Kidney (tissue), 14 donors: ENCODE measurements around the gene CCDC138. TPM values are rescaled to one million over a fixed set of nuclear protein-coding genes. Genes with fewer than 3 reads are reported as not detected.

Experiments used
- DNase-seq, 5 donors: peaks; one replicate each; pipeline ENCODE4 v3.0.0-alpha.2; 2013 to 2020
- FAIRE-seq: peaks from 2 replicates; lab custom pipeline; 2012; peaks lifted over from hg19 to GRCh38; lab: Jason Lieb, UNC
- H3K27ac ChIP-seq, 2 donors: one replicate each; pipeline ENCODE4 v1.7.0; 2013; ENCODE audit warnings: low read depth in 2 of 2, low read length in 2 of 2, inconsistent platforms in 1 of 2
- H3K27me3 ChIP-seq: one replicate; pipeline ENCODE4 v1.7.1; 2013; ENCODE audit warnings: low read length, inconsistent platforms; ENCODE audit not compliant: control insufficient read depth, insufficient read depth
- H3K36me3 ChIP-seq, 3 donors: one replicate each; pipeline versions ENCODE4 v1.7.0 to v1.7.1; 2013; ENCODE audit warnings: low read length in 3 of 3, control low read depth in 1 of 3, inconsistent platforms in 1 of 3; ENCODE audit not compliant: insufficient read depth in 3 of 3, control insufficient read depth in 2 of 3
- H3K4me1 ChIP-seq, 3 donors: one replicate each; pipeline versions ENCODE4 v1.7.0 to v1.7.1; 2013; ENCODE audit warnings: low read length in 3 of 3, inconsistent platforms in 1 of 3, low read depth in 1 of 3; ENCODE audit not compliant: control insufficient read depth in 2 of 3, insufficient read depth in 2 of 3
- H3K4me3 ChIP-seq, 3 donors: one replicate each; pipeline versions ENCODE4 v1.7.0 to v1.8.1; 2013; ENCODE audit warnings: low read length in 3 of 3, control low read depth in 1 of 3, inconsistent platforms in 1 of 3
- H3K9ac ChIP-seq, 3 donors: one replicate each; pipeline versions ENCODE4 v1.7.0 to v1.7.1; 2013; ENCODE audit warnings: low read length in 3 of 3, control low read depth in 1 of 3, inconsistent platforms in 1 of 3
- H3K9me3 ChIP-seq, 3 donors: one replicate each; pipeline versions ENCODE4 v1.7.0 to v1.7.1; 2013; ENCODE audit warnings: low read length in 3 of 3, control low read depth in 1 of 3, inconsistent platforms in 1 of 3; ENCODE audit not compliant: control insufficient read depth in 2 of 3, insufficient read depth in 1 of 3
- CTCF ChIP-seq: IDR thresholded peaks from 3 replicates; pipeline ENCODE4 v1.5.1; 2012; ENCODE audit warnings: mild to moderate bottlenecking, moderate library complexity, borderline replicate concordance; ENCODE audit not compliant: insufficient read depth; ENCODE audit errors: extremely low read depth
- intact Hi-C: fragments of 100-400 bp; cut with DNase I; formaldehyde crosslinking; loops from one replicate; pipeline ENCODE4 v1.11.1; 2022
- polyA plus RNA-seq: library from polyadenylated mRNA; stranded (reverse); fragments of 350-450 nt; fragmentation: Illumina TruSeq; extraction: RNeasy Lipid Tissue Mini Kit (QIAGEN cat#74804); gene quantifications from one replicate; pipeline ENCODE4 v1.2.3, GENCODE V29; 2014; ENCODE audit warnings: low read depth, low replicate concordance; ENCODE audit not compliant: insufficient read depth
- total RNA-seq: library from RNA; stranded (reverse); fragmentation: NEBNext Ultra II Directional; extraction: Animal tissue kit (Norgen Biotek cat#: 25700); gene quantifications from one replicate; pipeline ENCODE4 v1.2.1, GENCODE V29; 2021
- donor health status: control.
- donor health status: control.
- donor health status: control.
- donor health status: control.
- donor health status: control.
- donor health status: DM: yes; HTN: yes; CAD: no.
- donor health status: Normal renal cell carcinoma (clear cell type).

Gene CCDC138
- total and polyA plus RNA-seq, 2 donors from 2014 or later = 1.3 to 3.2 TPM

- TF ChIP-seq CTCF = no peak
- FAIRE-seq = no peak
- no peak for DNase-seq
These were observed 20.0 kb downstream of the CCDC138 start for GRCh38 chr2:108806371-108807113.

GRCh38 chr2:108809936-108810335 lies 23.4 kb downstream of the CCDC138 start:
- FAIRE-seq (no peak), DNase-seq (no peak)
- Histone ChIP-seq H3K4me3 (no peak overlapping the region), H3K9ac (no peak overlapping the region), H3K36me3 (peaks cover 0 to 6% (median 0%) of the 10 kb centered on the region in 3 donors), H3K9me3 (peaks cover 0 to 6% (median 0%) of the 10 kb centered on the region in 3 donors), H3K4me1 (no peaks in the 10 kb centered on the region), H3K27me3 (no peaks in the 10 kb centered on the region), H3K27ac (no peak overlapping the region)
- no peak for TF ChIP-seq CTCF
- intact Hi-C loops = no loop called here

More at GRCh38 chr2:108806371-108807113, 20.0 kb downstream of the CCDC138 start:
- Histone ChIP-seq H3K36me3 (peaks cover 0 to 6% (median 0%) of the 10 kb centered on the region in 3 donors), H3K4me3 (no peak overlapping the region), H3K9ac (no peak overlapping the region), H3K27ac (no peak overlapping the region), H3K4me1 (no peaks in the 10 kb centered on the region), H3K9me3 (peaks cover 0 to 6% (median 0%) of the 10 kb centered on the region in 3 donors), H3K27me3 (no peaks in the 10 kb centered on the region)
- intact Hi-C loops = no loop called here

- Histone ChIP-seq H3K4me1 (no peaks in the 10 kb centered on the region), H3K27ac (no peak overlapping the region), H3K36me3 (peaks cover 0 to 6% (median 0%) of the 10 kb centered on the region in 3 donors), H3K9ac (no peak overlapping the region), H3K27me3 (no peaks in the 10 kb centered on the region), H3K9me3 (peaks cover 0 to 6% (median 0%) of the 10 kb centered on the region in 3 donors), H3K4me3 (no peak overlapping the region)
- TF ChIP-seq CTCF = no peak
- FAIRE-seq (no peak), DNase-seq (no peak)
- intact Hi-C loops = no loop called here
These were observed 24.7 kb downstream of the CCDC138 start for GRCh38 chr2:108810993-108811957.
